ENCODE data around the gene EEPD1. TPM values are rescaled to one million over a fixed set of nuclear protein-coding genes. Genes with fewer than 3 reads are reported as not detected.

The EEPD1 gene
- total RNA-seq, 1 experiment from 2014 or later = 5.0 TPM

GRCh38 chr7:36272211-36272566 lies 119.1 kb downstream of the EEPD1 start:
- no peak overlapping the region for H2BK20ac ChIP-seq (ENCODE audit: low read depth, low read length, poor library complexity, severe bottlenecking)
- H2AK5ac ChIP-seq (ENCODE audit: insufficient read length, low read length) = no peak overlapping the region
- no CpG with 5 or more reads among the region's 2 CpGs for WGBS (ENCODE audit: extremely low coverage, insufficient read length, low lambda C conversion rate)
- H4K20me1 ChIP-seq (ENCODE audit: control insufficient read depth, insufficient read depth, insufficient read length) = no peaks in the 10 kb centered on the region
- no peak overlapping the region for H2BK5ac ChIP-seq (ENCODE audit: insufficient read length, low read length)
- no peak overlapping the region for H3K27ac ChIP-seq (ENCODE audit: insufficient read length, low read depth, low read length)
- no peak for DNase-seq
- H2BK15ac ChIP-seq (ENCODE audit: low read depth, low read length) = no peak overlapping the region
- Mint-ChIP-seq H3K27ac (no peak overlapping the region), H3K4me3 (no peak overlapping the region), H3K27me3 (ENCODE audit: low read depth) (no peaks in the 10 kb centered on the region), H3K9me3 (no peaks in the 10 kb centered on the region), H3K4me1 (peaks cover 35 to 42% of the 10 kb centered on the region in 2 experiments), H3K36me3 (ENCODE audit: insufficient read depth in 1 of 3, low read depth in 3 of 3) (no peaks in the 10 kb centered on the region; a peak in 1 of 7 replicates)
- H3T11ph ChIP-seq (ENCODE audit: low read length) = no peak overlapping the region
- H2AFZ ChIP-seq (ENCODE audit: low read length) = no peak overlapping the region
- no peak overlapping the region for H2BK120ac ChIP-seq (ENCODE audit: low read depth, low read length, poor library complexity, severe bottlenecking)
- H3K4me2 ChIP-seq (ENCODE audit: insufficient read depth, insufficient read length, low read length) = no peak overlapping the region
- no peak overlapping the region for H4K91ac ChIP-seq (ENCODE audit: insufficient read length, low read depth, low read length)
- no peaks in the 10 kb centered on the region for H3K23me2 ChIP-seq (ENCODE audit: insufficient read length, low read depth, low read length, poor library complexity, severe bottlenecking)
- peaks cover 10% of the 10 kb centered on the region; the same call in 1 of the 2 replicates for H3K4me1 ChIP-seq (ENCODE audit: insufficient read depth, low read length)
- H3K79me1 ChIP-seq (ENCODE audit: insufficient read depth, low read depth, low read length, poor library complexity, severe bottlenecking) = no peaks in the 10 kb centered on the region
- H3K4ac ChIP-seq (ENCODE audit: low read depth, low read length) = no peak overlapping the region
- no peak overlapping the region for H3K14ac ChIP-seq (ENCODE audit: insufficient read depth, low read length)
- no peak overlapping the region for H2BK12ac ChIP-seq (ENCODE audit: insufficient read length, low read depth, low read length)
- no peaks in the 10 kb centered on the region for H3K27me3 ChIP-seq (ENCODE audit: insufficient read depth, low read length)
- H3K9ac ChIP-seq (ENCODE audit: extremely low read depth, insufficient read length, low read length) = no peak overlapping the region
- TF ChIP-seq CTCF (conservative IDR thresholded peaks at IDR 0.05) = no peak
- H4K5ac ChIP-seq (ENCODE audit: insufficient read length, low read depth, low read length) = no peak overlapping the region
- no peak overlapping the region for H4K8ac ChIP-seq (replicated peaks; ENCODE audit: insufficient read length, low read depth, low read length)
- H3K56ac ChIP-seq (ENCODE audit: insufficient read length, low read depth, low read length) = no peak overlapping the region
- no peaks in the 10 kb centered on the region for H3K79me2 ChIP-seq (ENCODE audit: insufficient read depth, low read length)
- no peaks in the 10 kb centered on the region for H3K9me3 ChIP-seq (ENCODE audit: control insufficient read depth, low read depth, low read length)
- H3K18ac ChIP-seq (ENCODE audit: insufficient read length, low read depth, low read length) = no peak overlapping the region
- H3K23ac ChIP-seq (ENCODE audit: insufficient read length, low read depth, low read length) = no peak overlapping the region

All from H9 (cell line).